ENCODE measurements around the gene REM1. TPM values are rescaled to one million over a fixed set of nuclear protein-coding genes. Genes with fewer than 3 reads are reported as not detected.

REM1 gene
- total RNA-seq, 1 donor from 2014 or later: 4.0 TPM

DNA sequence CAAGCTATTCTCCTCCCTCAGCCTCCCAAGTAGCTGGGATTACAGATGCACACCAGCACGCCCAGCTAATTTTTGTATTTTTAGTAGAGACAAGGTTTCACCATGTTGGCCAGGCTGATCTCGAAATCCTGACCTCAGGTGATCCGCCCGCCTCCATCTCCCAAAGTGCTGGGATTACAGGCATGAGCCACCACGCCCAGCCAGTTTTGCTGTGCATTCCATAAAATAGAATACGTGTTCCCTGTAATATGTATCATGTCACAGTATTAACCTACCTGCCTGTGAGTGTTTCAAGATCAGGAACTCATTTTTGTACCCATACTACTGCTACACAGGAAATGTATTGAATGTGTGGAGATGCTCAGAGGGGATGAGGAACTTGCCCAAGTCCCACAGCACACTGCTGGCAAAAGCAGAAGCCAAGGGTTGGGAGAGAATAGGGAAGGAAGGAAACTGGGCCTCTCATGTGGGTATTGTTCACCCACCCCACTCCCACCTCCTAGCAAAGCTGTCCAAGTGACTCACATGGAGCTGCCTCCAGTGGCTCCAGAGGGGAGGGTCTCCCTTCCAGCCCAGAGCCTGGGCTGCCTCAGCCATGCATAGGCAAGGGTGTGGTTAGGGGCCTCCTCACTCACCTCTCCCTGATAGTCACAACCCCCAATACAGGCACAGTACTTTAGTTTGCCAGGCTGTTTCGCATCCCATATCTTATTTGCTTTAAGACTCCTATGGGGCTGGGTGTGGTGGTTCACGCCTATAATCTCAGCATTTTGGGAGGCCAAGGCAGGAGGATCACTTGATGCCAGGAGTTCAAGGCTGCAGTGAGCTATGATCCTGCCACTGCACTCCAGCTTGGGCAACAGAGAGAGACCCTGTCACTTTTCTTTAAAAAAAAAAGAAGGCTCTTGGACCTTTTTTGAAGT, 48.5 kb downstream of the REM1 start:
- DNase-seq (no peak), ATAC-seq (peak; percentile 96)
- peaks cover 21% of the 10 kb centered on the region for H3K4me1 ChIP-seq

DNA sequence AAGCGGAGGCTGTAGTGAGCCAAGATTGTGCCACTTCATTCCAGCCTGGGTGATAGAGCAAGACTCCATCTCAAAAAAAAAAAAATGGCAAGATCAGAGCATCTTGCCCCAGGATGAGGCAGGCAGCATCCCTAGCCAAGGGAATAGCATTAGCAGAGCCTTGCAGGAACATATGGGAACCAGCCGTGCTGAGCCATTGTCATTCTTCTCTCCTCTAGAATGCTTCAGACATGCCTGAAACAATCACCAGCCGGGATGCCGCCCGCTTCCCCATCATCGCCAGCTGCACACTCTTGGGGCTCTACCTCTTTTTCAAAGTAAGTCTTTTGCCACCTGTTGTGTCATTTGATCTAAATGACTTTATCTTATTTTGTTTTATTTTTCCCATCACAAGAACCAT, 52.2 kb downstream of the REM1 start:
- Histone ChIP-seq H3K36me3 (peaks cover 74% of the 10 kb centered on the region), H3K4me3 (no peak overlapping the region), H3K9me3 (no peaks in the 10 kb centered on the region), H3K27me3 (no peaks in the 10 kb centered on the region), H3K27ac (no peak overlapping the region), H3K4me1 (peaks cover 6% of the 10 kb centered on the region)
- TF ChIP-seq CTCF (IDR thresholded peaks at IDR 0.05): no peak
- DNase-seq (no peak), ATAC-seq (no peak)
- intact Hi-C loops (cut with DNase I): no loop called here

More for the DNA sequence above, 48.5 kb downstream of the REM1 start:
- Histone ChIP-seq H3K9me3 (no peaks in the 10 kb centered on the region), H3K27me3 (no peaks in the 10 kb centered on the region), H3K4me3 (no peak overlapping the region), H3K36me3 (peaks cover 37% of the 10 kb centered on the region), H3K27ac (no peak overlapping the region)
- intact Hi-C loops (cut with DNase I): no loop called here
- no peak for TF ChIP-seq CTCF (IDR thresholded peaks at IDR 0.05)

Other genes with a start within 250 kb of the REM1 start
- gene DEFB115, start 217.6 kb upstream of the REM1 start, total RNA-seq: not detected
- gene DEFB116, start 166.7 kb upstream of the REM1 start, total RNA-seq: not detected
- not detected for gene DEFB118, start 106.7 kb upstream of the REM1 start, total RNA-seq
- not detected for gene DEFB119, start 84.7 kb upstream of the REM1 start, total RNA-seq
- gene DEFB121, start 69.1 kb upstream of the REM1 start, total RNA-seq: not detected
- gene DEFB123, start 34.7 kb upstream of the REM1 start, total RNA-seq: not detected
- gene DEFB124, start 161 bp upstream of the REM1 start, total RNA-seq: not detected
- gene HM13, start 39.2 kb downstream of the REM1 start, total RNA-seq: 169 TPM
- 515 TPM for gene ID1, start 130.0 kb downstream of the REM1 start, total RNA-seq
- gene COX4I2, start 162.6 kb downstream of the REM1 start, total RNA-seq: 19.1 TPM
- gene BCL2L1, start 247.6 kb downstream of the REM1 start, total RNA-seq: 174 TPM